PC-3 (cell line): Measurements from ENCODE around the gene ADD1. TPM values are rescaled to one million over a fixed set of nuclear protein-coding genes. Genes with fewer than 3 reads are reported as not detected.

Experiments used
- ATAC-seq: fragments of 200-7000 bp; cut with Tn5 transposase; 2 replicates; pipeline ENCODE4 v1.9.1; 2020; ENCODE audit warnings: mild to moderate bottlenecking, moderate library complexity
- BruUV-seq: library from RNA; stranded (reverse); fragments of 400-500 nt; replicated peaks from 2 replicates; lab custom pipeline; 2021; lab: Mats Ljungman, UMichigan
- CTCF ChIA-PET: fragments of 300-600 bp; sonication (Branson Sonifier 250); formaldehyde crosslinking; loops from one replicate; lab custom pipeline; 2022; ENCODE audit warnings: antibody characterized with exemption; lab: Charles Lee
- POLR2A ChIA-PET: fragments of 300-600 bp; sonication (Branson Sonifier 250); formaldehyde crosslinking; loops from one replicate; lab custom pipeline; 2022; ENCODE audit warnings: antibody characterized with exemption; ENCODE audit not compliant: unreplicated experiment; lab: Charles Lee
- DNase-seq: peaks from one replicate; pipeline ENCODE4 v3.0.0-alpha.2; 2015
- H2AFZ ChIP-seq: fragments of 300-600 bp; sonication (generic); 2 replicates; pipeline ENCODE4 v1.6.0; 2016; ENCODE audit warnings: antibody characterized with exemption, low read length
- H3F3A ChIP-seq: fragments of 300-600 bp; sonication (generic); one replicate; pipeline ENCODE4 v1.6.0; 2017; ENCODE audit warnings: antibody characterized with exemption, low read length, control low read depth, mild to moderate bottlenecking; ENCODE audit not compliant: unreplicated experiment
- H3K27ac ChIP-seq: fragments of 300-600 bp; sonication (generic); 2 replicates; pipeline ENCODE4 v1.5.1; 2016; ENCODE audit warnings: mild to moderate bottlenecking, low read length
- H3K27me3 ChIP-seq: fragments of 300-600 bp; sonication (generic); 2 replicates; pipeline ENCODE4 v1.6.1; 2016; ENCODE audit warnings: low read length, mixed read lengths
- H3K36me3 ChIP-seq: fragments of 300-600 bp; sonication (generic); 2 replicates; pipeline ENCODE4 v1.6.1; 2016; ENCODE audit warnings: low read depth, mixed run types, low read length, mixed read lengths
- H3K4me1 ChIP-seq: fragments of 300-600 bp; sonication (generic); 2 replicates; pipeline ENCODE4 v1.5.1; 2016; ENCODE audit warnings: low read length; ENCODE audit not compliant: insufficient read depth
- H3K4me2 ChIP-seq: fragments of 300-600 bp; sonication (generic); 2 replicates; pipeline ENCODE4 v1.6.0; 2016; ENCODE audit warnings: low read length
- H3K4me3 ChIP-seq: fragments of 300-600 bp; sonication (generic); 2 replicates; pipeline ENCODE4 v1.5.1; 2016; ENCODE audit warnings: mild to moderate bottlenecking, low read length, mixed read lengths
- H3K79me2 ChIP-seq: fragments of 300-600 bp; sonication (generic); 2 replicates; pipeline ENCODE4 v1.6.1; 2017; ENCODE audit warnings: low read length, mixed read lengths
- H3K9ac ChIP-seq: fragments of 300-600 bp; sonication (generic); 2 replicates; pipeline ENCODE4 v1.6.0; 2016; ENCODE audit warnings: mild to moderate bottlenecking, low read length
- H3K9me2 ChIP-seq: fragments of 300-600 bp; sonication (generic); replicated peaks from 2 replicates; pipeline ENCODE4 v1.6.1; 2016; ENCODE audit warnings: mixed run types, low read length, mixed read lengths
- H3K9me3 ChIP-seq: fragments of 300-600 bp; sonication (generic); 2 replicates; pipeline ENCODE4 v1.6.1; 2016; ENCODE audit warnings: low read length, mixed read lengths
- H4K20me1 ChIP-seq: fragments of 300-600 bp; sonication (generic); 2 replicates; pipeline ENCODE4 v1.6.1; 2016; ENCODE audit warnings: low read length, mixed read lengths
- EZH2 ChIP-seq: fragments of 300-600 bp; sonication (generic); IDR thresholded peaks from one replicate; pipeline ENCODE4 v1.6.1; 2017; ENCODE audit warnings: antibody characterized with exemption, mild to moderate bottlenecking, low read length; ENCODE audit not compliant: unreplicated experiment
- EZH2phosphoT487 ChIP-seq: fragments of 300-600 bp; sonication (generic); IDR thresholded peaks from 2 replicates; pipeline ENCODE4 v1.6.1; 2018; ENCODE audit warnings: mild to moderate bottlenecking, antibody characterized with exemption, low read length, borderline replicate concordance
- intact Hi-C: fragments of 100-400 bp; cut with micrococcal nuclease; formaldehyde crosslinking; loops from 2 replicates; pipeline ENCODE4 v1.9.0; 2023
- total RNA-seq: library from RNA; depleted of rRNA; stranded (reverse); fragments of >200 nt; gene quantifications from 2 replicates; pipeline ENCODE4 v1.2.3, GENCODE V29; 2014
- TF ChIP-seq, protein P1 (sequence below): fragments of 300-600 bp; sonication (generic); conservative IDR thresholded peaks from 2 replicates; pipeline ENCODE4 v1.5.1; 2017; ENCODE audit warnings: antibody characterized with exemption, low read depth, mild to moderate bottlenecking, low read length

ADD1 gene
- total RNA-seq, 1 experiment from 2014 or later = 118 TPM

DNA sequence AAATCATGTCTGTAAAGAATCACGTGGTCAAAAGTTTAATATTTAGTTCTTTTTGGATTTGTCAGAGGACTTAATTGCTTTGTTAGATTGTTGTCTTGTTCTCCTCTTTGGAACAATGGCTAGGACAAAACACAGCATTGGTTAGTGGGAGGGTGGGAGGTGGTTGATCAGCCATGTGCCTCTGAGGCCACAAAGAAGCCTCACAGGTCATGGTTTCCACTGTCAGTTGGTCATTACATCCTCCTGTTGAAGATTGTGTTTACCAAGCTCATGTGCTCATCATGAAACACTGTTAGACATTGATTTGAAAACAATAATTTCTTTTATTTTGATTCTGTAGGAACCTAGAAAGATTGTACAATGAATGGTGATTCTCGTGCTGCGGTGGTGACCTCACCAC lies 31.9 kb downstream of the ADD1 start:
- 0 out of 2 replicates have a peak, but pooled peaks cover 6% of the 10 kb centered on the region for H3K4me1 ChIP-seq
- H3K27ac ChIP-seq = no peak overlapping the region
- POLR2A ChIA-PET = no interaction called here
- no peaks in the 10 kb centered on the region for H3K27me3 ChIP-seq
- no peak overlapping the region for H3K4me2 ChIP-seq
- no peaks in the 10 kb centered on the region for H3F3A ChIP-seq
- DNase-seq (no peak), ATAC-seq (no peak)
- H3K9ac ChIP-seq = no peak overlapping the region
- 0 out of 2 replicates have a peak, but pooled peaks cover 4% of the 10 kb centered on the region for H3K36me3 ChIP-seq
- H2AFZ ChIP-seq = no peak overlapping the region
- BruUV-seq = no TSS peak
- intact Hi-C loops = no loop called here
- no peaks in the 10 kb centered on the region for H3K9me2 ChIP-seq
- no peak overlapping the region for H3K4me3 ChIP-seq
- no peaks in the 10 kb centered on the region for H4K20me1 ChIP-seq
- TF ChIP-seq EZH2phosphoT487 (no peak), EZH2 (no peak)
- TF ChIP-seq, protein P1, sequence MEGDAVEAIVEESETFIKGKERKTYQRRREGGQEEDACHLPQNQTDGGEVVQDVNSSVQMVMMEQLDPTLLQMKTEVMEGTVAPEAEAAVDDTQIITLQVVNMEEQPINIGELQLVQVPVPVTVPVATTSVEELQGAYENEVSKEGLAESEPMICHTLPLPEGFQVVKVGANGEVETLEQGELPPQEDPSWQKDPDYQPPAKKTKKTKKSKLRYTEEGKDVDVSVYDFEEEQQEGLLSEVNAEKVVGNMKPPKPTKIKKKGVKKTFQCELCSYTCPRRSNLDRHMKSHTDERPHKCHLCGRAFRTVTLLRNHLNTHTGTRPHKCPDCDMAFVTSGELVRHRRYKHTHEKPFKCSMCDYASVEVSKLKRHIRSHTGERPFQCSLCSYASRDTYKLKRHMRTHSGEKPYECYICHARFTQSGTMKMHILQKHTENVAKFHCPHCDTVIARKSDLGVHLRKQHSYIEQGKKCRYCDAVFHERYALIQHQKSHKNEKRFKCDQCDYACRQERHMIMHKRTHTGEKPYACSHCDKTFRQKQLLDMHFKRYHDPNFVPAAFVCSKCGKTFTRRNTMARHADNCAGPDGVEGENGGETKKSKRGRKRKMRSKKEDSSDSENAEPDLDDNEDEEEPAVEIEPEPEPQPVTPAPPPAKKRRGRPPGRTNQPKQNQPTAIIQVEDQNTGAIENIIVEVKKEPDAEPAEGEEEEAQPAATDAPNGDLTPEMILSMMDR = no peak
- H3K9me3 ChIP-seq = no peaks in the 10 kb centered on the region
- CTCF ChIA-PET = no interaction called here
- peaks cover 24% of the 10 kb centered on the region for H3K79me2 ChIP-seq

DNA sequence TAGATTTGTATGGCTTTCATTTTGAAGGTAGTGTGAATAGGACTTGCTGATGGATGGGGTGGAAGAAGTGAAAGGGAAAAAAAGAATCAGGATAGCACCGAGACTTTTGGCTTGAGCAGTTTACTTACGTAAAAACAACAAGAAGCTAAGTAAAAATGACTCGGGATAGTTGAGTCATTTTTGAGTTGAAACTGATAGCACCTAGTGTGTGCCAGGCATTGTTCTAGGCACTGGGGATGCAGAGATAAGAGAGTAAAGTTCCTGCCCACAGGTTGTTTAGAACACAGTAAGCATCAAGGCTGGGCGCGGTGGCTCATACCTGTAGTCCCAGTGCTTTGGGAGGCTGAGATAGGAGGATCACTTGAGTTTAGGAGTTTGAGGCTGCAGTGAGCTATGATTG lies 34.7 kb downstream of the ADD1 start:
- peaks cover 10% of the 10 kb centered on the region; the same call in 1 of the 2 replicates for H3K79me2 ChIP-seq
- no peaks in the 10 kb centered on the region for H3K4me1 ChIP-seq
- H3F3A ChIP-seq = no peaks in the 10 kb centered on the region
- H2AFZ ChIP-seq = no peak overlapping the region
- H4K20me1 ChIP-seq = no peaks in the 10 kb centered on the region
- POLR2A ChIA-PET = no interaction called here
- no TSS peak for BruUV-seq
- H3K27ac ChIP-seq = no peak overlapping the region
- H3K4me2 ChIP-seq = no peak overlapping the region
- no peak for ATAC-seq
- DNase-seq = no peak
- H3K36me3 ChIP-seq = 0 out of 2 replicates have a peak, but pooled peaks cover 4% of the 10 kb centered on the region
- intact Hi-C loops = no loop called here
- no peak overlapping the region for H3K9ac ChIP-seq
- no peaks in the 10 kb centered on the region for H3K27me3 ChIP-seq
- TF ChIP-seq, protein P1 = no peak
- no peak for TF ChIP-seq EZH2phosphoT487
- no peak for TF ChIP-seq EZH2
- H3K9me3 ChIP-seq = no peaks in the 10 kb centered on the region
- CTCF ChIA-PET = no interaction called here
- H3K9me2 ChIP-seq = no peaks in the 10 kb centered on the region
- no peak overlapping the region for H3K4me3 ChIP-seq

DNA sequence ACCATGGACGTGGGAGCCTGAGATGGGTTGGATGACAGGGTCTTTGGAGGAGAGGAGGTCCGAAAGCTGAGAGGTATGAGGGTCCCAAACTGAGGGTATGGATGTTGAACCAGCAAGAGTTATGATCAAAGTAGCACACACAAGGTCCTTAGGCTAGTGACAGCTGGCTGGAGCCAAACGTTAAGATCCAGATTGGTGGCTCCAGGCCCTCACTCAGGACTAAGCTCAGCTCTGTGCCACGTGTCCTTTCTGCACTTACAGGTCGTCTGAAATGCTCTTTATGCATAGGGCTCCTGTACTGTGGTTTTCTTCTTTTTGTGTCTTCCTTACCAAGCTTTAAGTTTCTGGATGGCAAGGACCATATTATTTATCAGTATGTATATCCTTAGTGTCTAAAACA lies 35.4 kb downstream of the ADD1 start:
- Histone ChIP-seq H3K9ac (no peak overlapping the region), H3K79me2 (peaks cover 10% of the 10 kb centered on the region; the same call in 1 of the 2 replicates), H3K36me3 (0 out of 2 replicates have a peak, but pooled peaks cover 4% of the 10 kb centered on the region), H3F3A (no peaks in the 10 kb centered on the region), H3K9me3 (no peaks in the 10 kb centered on the region), H3K27ac (no peak overlapping the region), H3K9me2 (no peaks in the 10 kb centered on the region), H3K4me2 (no peak overlapping the region), H3K27me3 (no peaks in the 10 kb centered on the region), H4K20me1 (no peaks in the 10 kb centered on the region), H3K4me1 (no peaks in the 10 kb centered on the region), H2AFZ (no peak overlapping the region), H3K4me3 (no peak overlapping the region)
- POLR2A ChIA-PET = interaction anchor here (0.6 kb wide), 1 partner anchor 94 kb away, joined by 3 read pairs; no protein-coding TSS in a partner anchor
- CTCF ChIA-PET = no interaction called here
- intact Hi-C loops = no loop called here
- DNase-seq (no peak), ATAC-seq (no peak)
- no TSS peak for BruUV-seq
- TF ChIP-seq EZH2phosphoT487 (no peak), EZH2 (no peak)
- TF ChIP-seq, protein P1 = no peak
